Transverse colon (tissue), 4 donors: ENCODE results near the gene XXYLT1. TPM values are rescaled to one million over a fixed set of nuclear protein-coding genes. Genes with fewer than 3 reads are reported as not detected.

ENCODE experiments used
- DNase-seq: peaks from one replicate; pipeline ENCODE4 v3.0.0-alpha.2; 2019
- H3K27ac ChIP-seq, 4 donors: fragments of 200-600 bp; sonication (generic); 2 replicates each; pipeline ENCODE4 v1.5.1; 2016 to 2018; ENCODE audit warnings: inconsistent platforms in 4 of 4
- H3K27me3 ChIP-seq: fragments of 200-600 bp; sonication (generic); 2 replicates; pipeline ENCODE4 v1.5.1; 2017; ENCODE audit warnings: inconsistent platforms
- H3K36me3 ChIP-seq, 4 donors: fragments of 200-600 bp; sonication (generic); 2 replicates each; pipeline ENCODE4 v1.5.1; 2017 to 2019; ENCODE audit warnings: inconsistent platforms in 4 of 4
- H3K4me1 ChIP-seq, 4 donors: fragments of 200-600 bp; sonication (generic); 2 replicates each; pipeline ENCODE4 v1.5.1; 2017 to 2020; ENCODE audit warnings: inconsistent platforms in 4 of 4
- H3K4me3 ChIP-seq, 4 donors: fragments of 200-600 bp; sonication (generic); 1 replicate in 1 of 4; 2 replicates in 3 of 4; pipeline versions ENCODE4 v1.5.1 to v1.6.1; 2017 to 2019; ENCODE audit warnings: inconsistent platforms in 4 of 4
- H3K9me3 ChIP-seq, 2 donors: fragments of 200-600 bp; sonication (generic); 2 replicates each; pipeline ENCODE4 v1.5.1; 2017 to 2019; ENCODE audit warnings: inconsistent platforms in 2 of 2
- CTCF ChIP-seq, 5 experiments: fragments of 200-600 bp in 3 of 5; fragments of 450-650 bp in 2 of 5; sonication (generic) in 3 of 5; IDR thresholded peaks; 1 replicate in 2 of 5; 2 replicates in 3 of 5; pipeline ENCODE4 v1.5.1; 2016 to 2017; ENCODE audit warnings: antibody characterized with exemption in 5 of 5, inconsistent platforms in 3 of 5, mild to moderate bottlenecking in 2 of 5, moderate library complexity in 1 of 5
- EP300 ChIP-seq: sonication (generic); formaldehyde crosslinking; IDR thresholded peaks from one replicate; pipeline ENCODE4 v1.6.1; 2017; ENCODE audit warnings: antibody characterized with exemption, low read depth
- POLR2A ChIP-seq: fragments of 450-650 bp; IDR thresholded peaks from one replicate; pipeline ENCODE4 v1.6.1; 2016; ENCODE audit warnings: antibody characterized with exemption, mild to moderate bottlenecking, moderate library complexity
- POLR2AphosphoS5 ChIP-seq, 3 donors: sonication (generic); formaldehyde crosslinking; IDR thresholded peaks; one replicate each; pipeline ENCODE4 v1.6.1; 2016; ENCODE audit warnings: antibody characterized with exemption in 3 of 3
- WGBS, 2 donors: methylation state at CpG; one replicate each; pipeline ENCODE4 v1.1.5; 2018; ENCODE audit warnings: low coverage in 1 of 2; 5-methylcytosine and 5-hydroxymethylcytosine counted together
- in situ Hi-C, 4 donors: fragments of 200-750 bp; cut with MboI; loops; one replicate each; pipeline versions ENCODE4 v1.15.0 to v1.15.1; 2017; ENCODE audit warnings: low sequenced_read_pairs in 3 of 4, low pct_ligation_motif_present in 1 of 4, low pct_unique_long_range_greater_than_20kb in 1 of 4
- intact Hi-C: fragments of 100-400 bp; cut with DNase I; formaldehyde crosslinking; loops from one replicate; pipeline ENCODE4 v1.15.1; 2023; ENCODE audit warnings: low total_unique reads
- total RNA-seq, 4 donors: library from RNA; depleted of rRNA; stranded (reverse); fragments of >200 nt; gene quantifications; one replicate each; pipeline ENCODE4 v1.1.0, GENCODE V29; 2016

XXYLT1 gene
- total RNA-seq, 4 donors from 2014 or later, result 3.0 to 10.0 (median 5.9) TPM

GRCh38 chr3:195247086-195247862 is 23.7 kb downstream of the XXYLT1 start:
- peaks cover 0 to 11% (median 5%) of the 10 kb centered on the region in 4 donors for H3K4me1 ChIP-seq
- WGBS, 2 donors, result 93 to 95% methylated on average over 14 to 24 of the region's 24 CpGs

GRCh38 chr3:195246581-195246995 is 24.4 kb downstream of the XXYLT1 start:
- H3K9me3 ChIP-seq, result no peaks in the 10 kb centered on the region
- H3K4me3 ChIP-seq, result no peak overlapping the region
- no peak overlapping the region for H3K27ac ChIP-seq
- no peaks in the 10 kb centered on the region for H3K36me3 ChIP-seq
- H3K27me3 ChIP-seq, result no peaks in the 10 kb centered on the region
- intact Hi-C loops (no loop called here), in situ Hi-C loops (loop anchor here in 1 of 4 donors (25.0 kb wide), 1 partner anchor 234 kb away; no protein-coding TSS in a partner anchor)
- TF ChIP-seq POLR2A (no peak), EP300 (no peak), POLR2AphosphoS5 (IDR thresholded peaks at IDR 0.05) (no peak), CTCF (IDR thresholded peaks at IDR 0.05) (no peak)
- peaks cover 0 to 4% (median 2%) of the 10 kb centered on the region in 4 donors for H3K4me1 ChIP-seq
- WGBS, 2 donors, result 88 to 100% methylated on average over 2 to 9 of the region's 9 CpGs
- DNase-seq, result no peak

More at GRCh38 chr3:195247086-195247862, 23.7 kb downstream of the XXYLT1 start:
- Histone ChIP-seq H3K4me3 (no peak overlapping the region), H3K36me3 (no peaks in the 10 kb centered on the region), H3K27me3 (no peaks in the 10 kb centered on the region), H3K9me3 (no peaks in the 10 kb centered on the region), H3K27ac (no peak overlapping the region)
- TF ChIP-seq POLR2A, result no peak
- no peak for TF ChIP-seq CTCF (IDR thresholded peaks at IDR 0.05)
- no peak for TF ChIP-seq POLR2AphosphoS5 (IDR thresholded peaks at IDR 0.05)
- no peak for TF ChIP-seq EP300
- no peak for DNase-seq
- in situ Hi-C loops, result loop anchor here in 1 of 4 donors (25.0 kb wide), 1 partner anchor 235 kb away; no protein-coding TSS in a partner anchor
- intact Hi-C loops, result no loop called here

GRCh38 chr3:195245531-195245951 is 25.4 kb downstream of the XXYLT1 start:
- intact Hi-C loops, result no loop called here
- Histone ChIP-seq H3K9me3 (no peaks in the 10 kb centered on the region), H3K27me3 (no peaks in the 10 kb centered on the region), H3K27ac (no peak overlapping the region), H3K4me3 (no peak overlapping the region), H3K36me3 (no peaks in the 10 kb centered on the region), H3K4me1 (peaks cover 0 to 2% (median under 1%) of the 10 kb centered on the region in 4 donors)
- in situ Hi-C loops, result loop anchor here in 1 of 4 donors (25.0 kb wide), 1 partner anchor 233 kb away; no protein-coding TSS in a partner anchor
- no peak for DNase-seq
- TF ChIP-seq EP300 (no peak), POLR2A (no peak), POLR2AphosphoS5 (IDR thresholded peaks at IDR 0.05) (no peak), CTCF (IDR thresholded peaks at IDR 0.05) (no peak)
- 90 to 100% methylated on average over 3 to 16 of the region's 16 CpGs for WGBS, 2 donors

- Histone ChIP-seq H3K36me3 (no peaks in the 10 kb centered on the region), H3K4me3 (no peak overlapping the region), H3K9me3 (no peaks in the 10 kb centered on the region), H3K27me3 (no peaks in the 10 kb centered on the region), H3K27ac (no peak overlapping the region), H3K4me1 (peaks cover 8 to 18% (median 15%) of the 10 kb centered on the region in 4 donors)
- DNase-seq, result no peak
- TF ChIP-seq POLR2A (no peak), POLR2AphosphoS5 (IDR thresholded peaks at IDR 0.05) (no peak), CTCF (IDR thresholded peaks at IDR 0.05) (no peak)
- intact Hi-C loops (no loop called here), in situ Hi-C loops (loop anchor here in 1 of 4 donors (25.0 kb wide), 1 partner anchor 229 kb away; no protein-coding TSS in a partner anchor)
- 87 to 92% methylated on average over 6 to 12 of the region's 12 CpGs for WGBS, 2 donors
Measured at GRCh38 chr3:195241592-195242355, 29.2 kb downstream of the XXYLT1 start.
